Motor neuron (in vitro differentiated cells): ENCODE results near the gene MOCS3. TPM values are rescaled to one million over a fixed set of nuclear protein-coding genes. Genes with fewer than 3 reads are reported as not detected.
A peak's percentile ranks its signal among the peaks of the same experiment; 100 is the strongest.

Experiments used
- ATAC-seq, 8 experiments: fragments of 200-7000 bp; cut with Tn5 transposase; replicated peaks in 6 of 8; 2 replicates each; pipeline ENCODE4 v1.8.0; 2021; ENCODE audit warnings: mild to moderate bottlenecking in 8 of 8, moderate library complexity in 8 of 8
- H3K27ac ChIP-seq, 2 donors: fragments of 250-450 bp; sonication (Bioruptor Pico); 2 replicates each; pipeline ENCODE4 v1.9.0; 2021; ENCODE audit warnings: antibody characterized with exemption in 2 of 2, mild to moderate bottlenecking in 2 of 2, moderate library complexity in 1 of 2
- H3K4me1 ChIP-seq, 2 donors: fragments of 250-450 bp; sonication (Bioruptor Pico); replicated peaks in 1 of 2; 2 replicates each; pipeline ENCODE4 v1.6.1; 2021; ENCODE audit warnings: antibody characterized with exemption in 2 of 2, mild to moderate bottlenecking in 2 of 2, moderate library complexity in 1 of 2
- H3K4me3 ChIP-seq, 5 donors: fragments of 250-450 bp; sonication (Bioruptor Pico); 2 replicates each; pipeline ENCODE4 v1.9.0; 2021; ENCODE audit warnings: antibody characterized with exemption in 5 of 5, mild to moderate bottlenecking in 5 of 5, moderate library complexity in 4 of 5
- WGBS, 10 experiments: fragments of 450-650 bp; shearing (Covaris generic); methylation state at CpG; one replicate each; pipeline ENCODE4 v1.0.0; 2022; 5-methylcytosine and 5-hydroxymethylcytosine counted together
- in situ Hi-C, 9 experiments: fragments of 400-800 bp; cut with MboI; loops; one replicate each; pipeline ENCODE4 v1.15.0; 2021; ENCODE audit warnings: low sequenced_read_pairs in 9 of 9, low pct_unique_long_range_greater_than_20kb in 2 of 9; ENCODE audit not compliant: unreplicated experiment in 9 of 9
- total RNA-seq, 8 experiments: library from RNA; unstranded; fragments of 300-600 nt; gene quantifications; 2 replicates each; pipeline versions ENCODE4 v1.2.3 to v1.2.4, GENCODE V29; 2022

Gene MOCS3
- total RNA-seq, 8 experiments from 2014 or later, result 4.1 to 9.3 (median 6.0) TPM

GRCh38 chr20:50948132-50948785 lies 10.4 kb upstream of the MOCS3 start:
- Histone ChIP-seq H3K27ac (no peak overlapping the region), H3K4me1 (no peaks in the 10 kb centered on the region), H3K4me3 (no peak overlapping the region)
- 50 to 100% (median 94%) methylated on average over 1 to 4 of the region's 4 CpGs; no CpG with 5 or more reads in 2 of the 10 experiments for WGBS, 10 experiments
- no peak for ATAC-seq
- in situ Hi-C loops, result no loop called here

- 82 to 100% (median 100%) methylated on average over 1 to 2 of the region's 2 CpGs; no CpG with 5 or more reads in 1 of the 10 experiments for WGBS, 10 experiments
- no peak overlapping the region for H3K4me3 ChIP-seq
- H3K4me1 ChIP-seq, result peaks cover 4 to 18% of the 10 kb centered on the region in 2 donors
- H3K27ac ChIP-seq, result no peak overlapping the region
- no peak for ATAC-seq
- in situ Hi-C loops, result no loop called here
Observed at GRCh38 chr20:50953196-50953595, 5.4 kb upstream of the MOCS3 start.

- H3K4me1 ChIP-seq, result peaks cover 4 to 18% of the 10 kb centered on the region in 2 donors
- no peak overlapping the region for H3K27ac ChIP-seq
- no peak overlapping the region for H3K4me3 ChIP-seq
- ATAC-seq, result no peak
- in situ Hi-C loops, result no loop called here
Observed at GRCh38 chr20:50953821-50954220, 4.8 kb upstream of the MOCS3 start.

GRCh38 chr20:50957276-50957675 lies 1.3 kb upstream of the MOCS3 start:
- 0 to 62% (median 19%) methylated on average over 2 to 7 of the region's 7 CpGs for WGBS, 10 experiments
- no peak for ATAC-seq
- H3K27ac ChIP-seq, result no peak overlapping the region
- in situ Hi-C loops, result no loop called here
- peak overlapping the region; percentile 65 to 98 (median 93) for H3K4me3 ChIP-seq
- peaks cover 19 to 38% of the 10 kb centered on the region in 2 donors for H3K4me1 ChIP-seq

- Histone ChIP-seq H3K4me3 (peak within 1 kb of the TSS; percentile 65 to 98 (median 93)), H3K4me1 (peaks cover 19 to 38% of the 10 kb centered on the region in 2 donors), H3K27ac (peak within 1 kb of the TSS; percentile 87 to 98)
- ATAC-seq, result peak; percentile 67 to 87 (median 84)
- WGBS, 10 experiments, result 0 to 2% (median 0%) methylated on average over 1 to 35 of the region's 52 CpGs
- in situ Hi-C loops, result no loop called here
Observed at GRCh38 chr20:50957798-50958614, 612 bp upstream of the MOCS3 start, which contains the start of gene DPM1. Gene DPM1, minus strand, starts transcription at chr20:50958532. Its CDS starts 9 bp downstream, at chr20:50958523.

- Histone ChIP-seq H3K4me3 (peak overlapping the region; percentile 65 to 98 (median 93)), H3K4me1 (peaks cover 19 to 38% of the 10 kb centered on the region in 2 donors), H3K27ac (peak overlapping the region; percentile 87 to 98)
- 36 to 100% (median 80%) methylated on average over 1 to 11 of the region's 25 CpGs; no CpG with 5 or more reads in 3 of the 10 experiments for WGBS, 10 experiments
- in situ Hi-C loops, result no loop called here
- no peak for ATAC-seq
Observed at GRCh38 chr20:50959543-50960126, 1.0 kb downstream of the MOCS3 start.

GRCh38 chr20:50967586-50967985 lies 9.0 kb downstream of the MOCS3 start:
- 0 to 50% (median 9%) methylated on average over 1 to 7 of the region's 7 CpGs; no CpG with 5 or more reads in 3 of the 10 experiments for WGBS, 10 experiments
- peak overlapping the region in 1 of 2 donors; percentile 60 for H3K27ac ChIP-seq
- peaks cover 14 to 20% of the 10 kb centered on the region in 2 donors for H3K4me1 ChIP-seq
- in situ Hi-C loops, result no loop called here
- H3K4me3 ChIP-seq, result no peak overlapping the region
- peak in 5 of 8 experiments; percentile 36 to 91 (median 63) for ATAC-seq

- in situ Hi-C loops, result no loop called here
- H3K4me3 ChIP-seq, result no peak overlapping the region
- peak overlapping the region in 1 of 2 donors; percentile 60 for H3K27ac ChIP-seq
- ATAC-seq, result peak in 3 of 8 experiments; percentile 18 to 50 (median 43)
- H3K4me1 ChIP-seq, result peaks cover 14 to 20% of the 10 kb centered on the region in 2 donors
- WGBS, 10 experiments, result 20 to 81% (median 57%) methylated on average over 2 to 9 of the region's 9 CpGs
Observed at GRCh38 chr20:50968289-50968688, 9.7 kb downstream of the MOCS3 start.

- in situ Hi-C loops, result no loop called here
- peak in 2 of 8 experiments; percentile 52 to 53 for ATAC-seq
- no peak overlapping the region for H3K27ac ChIP-seq
- peaks cover 14 to 20% of the 10 kb centered on the region in 2 donors for H3K4me1 ChIP-seq
- no peak overlapping the region for H3K4me3 ChIP-seq
- 56 to 100% (median 73%) methylated on average over 1 to 3 of the region's 5 CpGs; no CpG with 5 or more reads in 4 of the 10 experiments for WGBS, 10 experiments
Observed at GRCh38 chr20:50969435-50969834, 10.8 kb downstream of the MOCS3 start.

GRCh38 chr20:50969912-50970311 lies 11.3 kb downstream of the MOCS3 start:
- WGBS, 10 experiments, result 17 to 93% (median 80%) methylated on average over 1 to 8 of the region's 8 CpGs; no CpG with 5 or more reads in 3 of the 10 experiments
- ATAC-seq, result no peak
- no peak overlapping the region for H3K4me3 ChIP-seq
- no peak overlapping the region for H3K27ac ChIP-seq
- in situ Hi-C loops, result no loop called here
- peaks cover 14 to 20% of the 10 kb centered on the region in 2 donors for H3K4me1 ChIP-seq

GRCh38 chr20:50975701-50976330 lies 17.2 kb downstream of the MOCS3 start:
- in situ Hi-C loops, result loop anchor here in 8 of 9 experiments (25.0 kb wide), 4 partner anchors 336 to 1111 kb away; no protein-coding TSS in a partner anchor
- H3K27ac ChIP-seq, result no peak overlapping the region
- no peak for ATAC-seq
- 72 to 100% (median 100%) methylated on average over 1 to 5 of the region's 10 CpGs; no CpG with 5 or more reads in 4 of the 10 experiments for WGBS, 10 experiments
- H3K4me1 ChIP-seq, result peaks cover 21 to 22% of the 10 kb centered on the region in 2 donors
- H3K4me3 ChIP-seq, result no peak overlapping the region
